GM10266 (cell line): ENCODE measurements around the gene UBQLN2.
"Not testable (repeated sequence)": the region's sequence is repeated elsewhere in the genome, so short reads cannot be mapped to it uniquely, and the experiment has no call there.

Experiments used
- DNase-seq: peaks from one replicate; pipeline ENCODE4 v3.0.0; 2012; ENCODE audit errors: extremely low spot score
- CTCF ChIP-seq: IDR thresholded peaks from 2 replicates; pipeline ENCODE4 v1.5.1; 2012; ENCODE audit warnings: mild to moderate bottlenecking, low read depth; ENCODE audit not compliant: control insufficient read depth, insufficient read depth; ENCODE audit errors: missing control alignments

Gene UBQLN2

DNA sequence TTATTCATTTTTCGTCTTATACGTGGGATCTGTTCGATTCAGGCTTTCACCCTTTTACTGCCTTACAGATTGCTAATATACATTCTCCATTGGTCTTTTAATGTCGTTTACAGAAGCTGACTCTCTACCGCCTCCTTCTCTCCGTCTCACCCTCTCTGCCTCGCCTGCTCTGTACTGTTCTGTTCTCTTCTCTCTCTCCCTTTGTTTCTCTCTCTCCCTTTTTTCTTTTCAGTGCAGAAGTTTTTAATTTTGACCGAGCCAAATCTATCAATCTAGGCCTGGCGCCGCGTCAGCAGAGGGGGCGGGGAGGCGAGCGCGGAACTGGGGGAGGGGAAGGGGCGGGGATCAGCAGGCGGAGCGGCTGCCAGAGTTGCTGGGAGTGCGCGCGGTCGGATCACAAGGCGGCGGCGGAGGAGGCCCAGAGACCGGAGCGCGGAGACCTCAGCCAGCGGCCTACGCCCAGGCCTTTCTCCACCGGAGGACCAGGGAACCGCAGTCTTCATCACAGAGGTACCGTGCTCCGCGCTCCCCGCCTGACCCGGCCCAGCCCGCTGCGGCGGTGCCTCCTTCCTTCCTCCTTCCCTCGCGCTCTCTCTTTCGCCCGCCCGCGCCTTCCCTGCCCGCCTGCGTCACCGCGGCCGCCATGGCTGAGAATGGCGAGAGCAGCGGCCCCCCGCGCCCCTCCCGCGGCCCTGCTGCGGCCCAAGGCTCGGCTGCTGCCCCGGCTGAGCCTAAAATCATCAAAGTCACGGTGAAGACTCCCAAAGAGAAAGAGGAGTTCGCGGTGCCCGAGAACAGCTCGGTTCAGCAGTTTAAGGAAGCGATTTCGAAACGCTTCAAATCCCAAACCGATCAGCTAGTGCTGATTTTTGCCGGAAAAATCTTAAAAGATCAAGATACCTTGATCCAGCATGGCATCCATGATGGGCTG lies at the start of gene UBQLN2:
TSS of gene UBQLN2 (plus strand) at position 397 of the 931 bp plus-strand sequence. CDS start at position 644, 247 bp downstream.
- peak; percentile 38 for DNase-seq
- TF ChIP-seq CTCF = no peak

- no peak for DNase-seq
- no peak for TF ChIP-seq CTCF
Measured at GRCh38 chrX:56519642-56520041, 43.8 kb upstream of the UBQLN2 start.

DNA sequence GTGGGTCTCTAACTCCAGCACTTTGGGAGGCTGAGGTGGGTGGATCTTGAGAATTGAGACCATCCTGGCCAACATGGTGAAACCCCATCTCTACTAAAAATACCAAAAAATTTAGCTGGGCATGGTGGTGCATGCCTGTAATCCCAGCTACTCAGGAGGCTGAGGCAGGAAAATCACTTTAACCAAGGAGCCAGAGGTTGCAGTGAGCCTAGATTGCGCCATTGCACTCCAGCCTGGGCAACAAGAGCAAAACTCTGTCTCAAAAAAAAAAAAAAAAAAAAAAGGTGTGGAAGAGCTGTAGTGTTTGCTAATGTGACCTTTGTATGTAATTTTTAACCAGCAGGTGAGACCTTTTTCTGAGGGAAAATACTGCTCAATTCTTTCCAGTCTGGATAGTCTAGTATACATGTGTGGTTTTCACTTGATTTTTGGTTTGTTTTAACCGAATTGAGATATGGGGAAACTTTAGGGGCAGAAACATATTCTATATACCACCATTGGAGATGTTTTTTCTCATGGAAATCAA lies 33.9 kb upstream of the UBQLN2 start:
- DNase-seq = not testable (repeated sequence)

GRCh38 chrX:56530011-56530410 lies 33.4 kb upstream of the UBQLN2 start:
- no peak for DNase-seq
- no peak for TF ChIP-seq CTCF

DNA sequence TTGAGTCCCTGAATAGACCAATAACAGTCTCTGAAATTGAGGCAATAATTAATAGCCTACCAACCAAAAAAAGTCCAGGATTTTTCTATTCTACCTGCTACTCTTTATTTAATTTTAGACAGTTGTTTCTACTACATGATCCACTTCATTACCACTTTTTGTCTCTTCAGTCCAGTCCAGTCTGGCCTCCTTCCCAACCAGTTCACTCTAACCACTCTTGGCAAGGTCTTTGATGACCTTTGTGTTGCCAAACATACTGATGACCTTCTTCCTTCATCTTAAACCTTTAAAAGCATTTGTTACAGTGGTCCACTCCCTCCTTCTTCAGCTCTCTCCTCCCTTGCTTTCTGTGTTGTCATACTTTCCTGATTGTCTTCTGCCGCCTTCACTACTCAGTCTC lies 12.8 kb upstream of the UBQLN2 start:
- no peak for DNase-seq
- TF ChIP-seq CTCF = no peak

- DNase-seq = no peak
- no peak for TF ChIP-seq CTCF
Measured at GRCh38 chrX:56554870-56555269, 8.6 kb upstream of the UBQLN2 start.

GRCh38 chrX:56557376-56557929 lies 6.0 kb upstream of the UBQLN2 start:
- TF ChIP-seq CTCF = no peak

More at GRCh38 chrX:56557376-56557929, 6.0 kb upstream of the UBQLN2 start:
- DNase-seq = no peak
